Mesenchymal stem cell (in vitro differentiated cells and primary cell): Measurements from ENCODE around the gene LFNG. TPM values are rescaled to one million over a fixed set of nuclear protein-coding genes. Genes with fewer than 3 reads are reported as not detected.

ENCODE experiments used
- small RNA-seq: library from polyadenylated mRNA; stranded (forward); fragments of <200 nt; extraction: miRNeasy Mini kit (QIAGEN cat#:217004); gene quantifications from one replicate; pipeline ENCODE3, GENCODE V24; 2013; ENCODE audit warnings: low read depth

LFNG gene

Small RNA genes lying within 50 kb of the gene (small RNA-seq; reads per million reads assigned to genes)
- gene MIR4648 = not detected
